ENCODE results near the gene RPS19BP1.
"Not testable (repeated sequence)": the region's sequence is repeated elsewhere in the genome, so short reads cannot be mapped to it uniquely, and the experiment has no call there.

Gene RPS19BP1

GRCh38 chr22:39527481-39527961, 5.0 kb downstream of the RPS19BP1 start:
- DNase-seq = no peak

- no peak for DNase-seq
Measured at GRCh38 chr22:39526736-39527171, 5.8 kb downstream of the RPS19BP1 start.

GRCh38 chr22:39525658-39525975, 6.9 kb downstream of the RPS19BP1 start:
- no peak for DNase-seq

- DNase-seq = no peak
Measured at GRCh38 chr22:39524753-39525657, 7.5 kb downstream of the RPS19BP1 start.

- no peak for DNase-seq
Measured at GRCh38 chr22:39524089-39524752, 8.3 kb downstream of the RPS19BP1 start.

- DNase-seq = peak; percentile 23
Measured at GRCh38 chr22:39522567-39523300, 9.8 kb downstream of the RPS19BP1 start.

GRCh38 chr22:39522091-39522490, 10.5 kb downstream of the RPS19BP1 start:
- DNase-seq = not testable (repeated sequence)

GRCh38 chr22:39521106-39521885, 11.3 kb downstream of the RPS19BP1 start:
- DNase-seq = not testable (repeated sequence)

- DNase-seq = peak; percentile 96
Measured at GRCh38 chr22:39520226-39521105, 12.1 kb downstream of the RPS19BP1 start, which contains the start of gene ATF4. Gene ATF4, plus strand, starts transcription at chr22:39520562. Its CDS starts 884 bp downstream, at chr22:39521446.

- peak; percentile 99 for DNase-seq
Measured at GRCh38 chr22:39519681-39520225, 12.8 kb downstream of the RPS19BP1 start.

GRCh38 chr22:39518996-39519680, 13.4 kb downstream of the RPS19BP1 start:
- DNase-seq = no peak

GRCh38 chr22:39518144-39518786, 14.3 kb downstream of the RPS19BP1 start:
- DNase-seq = no peak

GRCh38 chr22:39517470-39517869, 15.1 kb downstream of the RPS19BP1 start:
- no peak for DNase-seq

GRCh38 chr22:39515266-39516050, 17.1 kb downstream of the RPS19BP1 start:
- DNase-seq = no peak

- peak; percentile 77 for DNase-seq
Measured at GRCh38 chr22:39514373-39514973, 18.1 kb downstream of the RPS19BP1 start.

- DNase-seq = no peak
Measured at GRCh38 chr22:39513791-39514190, 18.8 kb downstream of the RPS19BP1 start.

- no peak for DNase-seq
Measured at GRCh38 chr22:39512026-39512425, 20.5 kb downstream of the RPS19BP1 start.

GRCh38 chr22:39511226-39511625, 21.3 kb downstream of the RPS19BP1 start:
- DNase-seq = no peak
